Measurements from ENCODE around the gene ASNS.
"Not testable (repeated sequence)": the region's sequence is repeated elsewhere in the genome, so short reads cannot be mapped to it uniquely, and the experiment has no call there.

- not testable (repeated sequence) for TF ChIP-seq CTCF, POLR2A, POLR2AphosphoS5 (IDR thresholded peaks at IDR 0.05)
Observed at GRCh38 chr7:97921254-97921653, 49.0 kb upstream of the ASNS start.

All from breast epithelium (tissue), 3 donors.